ENCODE measurements around the gene AMTN.
A peak's percentile ranks its signal among the peaks of the same experiment; 100 is the strongest.

DNA sequence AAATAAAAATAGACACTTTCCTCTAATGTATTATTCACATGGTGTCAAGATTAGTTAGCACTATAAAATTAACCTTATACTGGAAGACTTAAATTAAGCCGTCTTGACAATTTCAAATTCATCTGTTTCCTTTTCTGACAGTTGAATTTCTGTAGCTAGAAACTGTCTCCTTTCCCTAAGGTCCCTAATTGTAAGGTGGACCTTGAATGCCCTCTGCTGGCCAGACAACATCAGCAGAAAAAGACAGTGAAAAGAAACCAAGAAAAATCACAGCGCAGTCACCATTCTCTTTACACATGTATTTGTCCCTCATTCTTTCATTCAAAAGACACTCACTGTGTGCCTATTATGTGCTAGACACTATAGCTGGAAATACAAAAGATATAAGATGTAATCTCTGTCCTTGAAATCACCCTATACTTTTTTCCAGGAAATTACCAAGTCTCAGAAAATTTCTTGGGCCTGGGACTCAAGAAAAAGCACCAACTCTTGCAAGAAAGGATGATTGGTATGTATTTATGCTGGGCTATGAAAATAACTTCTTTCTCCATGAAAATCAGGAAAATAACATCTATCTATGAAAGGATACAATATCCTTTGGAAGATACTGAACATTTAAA, 41.0 kb downstream of the AMTN start:
- TF ChIP-seq, protein P1, sequence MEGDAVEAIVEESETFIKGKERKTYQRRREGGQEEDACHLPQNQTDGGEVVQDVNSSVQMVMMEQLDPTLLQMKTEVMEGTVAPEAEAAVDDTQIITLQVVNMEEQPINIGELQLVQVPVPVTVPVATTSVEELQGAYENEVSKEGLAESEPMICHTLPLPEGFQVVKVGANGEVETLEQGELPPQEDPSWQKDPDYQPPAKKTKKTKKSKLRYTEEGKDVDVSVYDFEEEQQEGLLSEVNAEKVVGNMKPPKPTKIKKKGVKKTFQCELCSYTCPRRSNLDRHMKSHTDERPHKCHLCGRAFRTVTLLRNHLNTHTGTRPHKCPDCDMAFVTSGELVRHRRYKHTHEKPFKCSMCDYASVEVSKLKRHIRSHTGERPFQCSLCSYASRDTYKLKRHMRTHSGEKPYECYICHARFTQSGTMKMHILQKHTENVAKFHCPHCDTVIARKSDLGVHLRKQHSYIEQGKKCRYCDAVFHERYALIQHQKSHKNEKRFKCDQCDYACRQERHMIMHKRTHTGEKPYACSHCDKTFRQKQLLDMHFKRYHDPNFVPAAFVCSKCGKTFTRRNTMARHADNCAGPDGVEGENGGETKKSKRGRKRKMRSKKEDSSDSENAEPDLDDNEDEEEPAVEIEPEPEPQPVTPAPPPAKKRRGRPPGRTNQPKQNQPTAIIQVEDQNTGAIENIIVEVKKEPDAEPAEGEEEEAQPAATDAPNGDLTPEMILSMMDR (conservative IDR thresholded peaks at IDR 0.05 in 1 of 2, IDR thresholded peaks at IDR 0.05 in 1 of 2; ENCODE audit: low read depth in 1 of 2, low read length in 2 of 2), result peak; percentile 82 to 88
- no peak for TF ChIP-seq EZH2 (IDR thresholded peaks at IDR 0.05; ENCODE audit: low read length, missing control alignments)

All from fibroblast of lung (primary cell).